ENCODE results near the gene FBXO11.

Gene FBXO11

DNA sequence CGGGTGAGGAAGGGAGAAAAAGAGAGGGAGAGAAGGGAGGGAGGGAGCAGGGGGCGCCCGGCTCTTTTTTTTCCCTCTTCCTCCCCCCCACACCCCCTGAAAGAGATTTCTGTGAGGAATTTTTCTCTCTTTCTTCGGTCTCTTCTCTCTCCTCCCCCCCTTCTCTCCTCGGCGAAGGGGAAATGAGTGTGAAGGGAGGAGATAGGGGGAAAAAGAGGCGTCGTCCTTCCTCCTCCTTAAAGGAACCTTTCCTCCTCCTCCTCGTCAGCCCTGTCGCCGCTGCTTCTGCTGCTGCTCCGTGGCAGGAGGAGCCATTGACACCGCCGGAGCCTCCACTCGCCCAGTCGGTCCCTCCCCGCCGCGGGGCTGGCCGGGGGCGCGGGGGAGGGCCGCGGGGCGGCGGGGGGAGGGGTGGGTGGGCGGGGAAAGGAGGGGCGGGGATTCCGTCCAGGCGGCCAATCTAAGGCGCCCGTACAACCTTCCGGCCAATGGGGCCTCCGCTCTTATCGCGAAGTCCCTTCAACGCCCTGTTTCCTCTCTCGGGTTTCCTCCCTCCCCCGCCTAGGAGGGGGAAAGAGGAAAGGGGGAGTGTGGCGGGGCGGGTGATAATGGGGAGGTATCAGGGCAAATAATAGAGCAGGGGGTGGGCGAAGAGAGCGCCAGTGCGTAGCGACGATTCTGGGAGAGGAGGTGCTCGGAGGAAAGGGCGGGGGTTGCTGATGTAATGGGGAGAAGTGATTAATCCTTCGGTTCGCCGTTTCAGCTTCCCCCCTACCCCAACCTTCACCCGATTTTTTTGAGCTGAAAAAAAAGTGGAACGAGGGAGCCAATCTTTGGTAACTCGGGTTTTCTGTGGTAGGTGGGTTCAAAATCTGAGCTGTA lies at the start of gene FBXO11:
Gene FBXO11 (minus strand): TSS at position 342 of the 882 bp plus-strand sequence. CDS start 778 bp downstream, outside the sequence.
- Histone ChIP-seq H3K9me3 (ENCODE audit: control insufficient read depth in 1 of 2, low read length in 2 of 2) (no peaks in the 10 kb centered on the region), H3K9ac (ENCODE audit: low read depth in 1 of 2, low read length in 2 of 2) (peak within 1 kb of the TSS; percentile 82 to 91), H3K27ac (ENCODE audit: low read depth, low read length) (peak within 1 kb of the TSS; percentile 94), H3K27me3 (ENCODE audit: control insufficient read depth in 1 of 2, insufficient read depth in 2 of 2, low read length in 2 of 2) (no peaks in the 10 kb centered on the region), H3K4me1 (ENCODE audit: control insufficient read depth in 1 of 2, insufficient read depth in 2 of 2, low read length in 2 of 2) (peaks cover 11 to 18% of the 10 kb centered on the region in 2 donors), H3K4me3 (ENCODE audit: low read depth in 1 of 2, low read length in 2 of 2) (peak within 1 kb of the TSS; percentile 86 to 88), H3K36me3 (ENCODE audit: control insufficient read depth in 1 of 2, insufficient read depth in 2 of 2, low read length in 2 of 2) (no peaks in the 10 kb centered on the region)

GRCh38 chr2:47950340-47951301 lies 44.3 kb upstream of the FBXO11 start:
- Histone ChIP-seq H3K4me1 (ENCODE audit: control insufficient read depth in 1 of 2, insufficient read depth in 2 of 2, low read length in 2 of 2) (no peaks in the 10 kb centered on the region), H3K27me3 (ENCODE audit: control insufficient read depth in 1 of 2, insufficient read depth in 2 of 2, low read length in 2 of 2) (no peaks in the 10 kb centered on the region), H3K4me3 (ENCODE audit: low read depth in 1 of 2, low read length in 2 of 2) (no peak overlapping the region), H3K36me3 (ENCODE audit: control insufficient read depth in 1 of 2, insufficient read depth in 2 of 2, low read length in 2 of 2) (no peaks in the 10 kb centered on the region), H3K27ac (ENCODE audit: low read depth, low read length) (no peak overlapping the region), H3K9me3 (ENCODE audit: control insufficient read depth in 1 of 2, low read length in 2 of 2) (no peaks in the 10 kb centered on the region), H3K9ac (ENCODE audit: low read depth in 1 of 2, low read length in 2 of 2) (no peak overlapping the region)

DNA sequence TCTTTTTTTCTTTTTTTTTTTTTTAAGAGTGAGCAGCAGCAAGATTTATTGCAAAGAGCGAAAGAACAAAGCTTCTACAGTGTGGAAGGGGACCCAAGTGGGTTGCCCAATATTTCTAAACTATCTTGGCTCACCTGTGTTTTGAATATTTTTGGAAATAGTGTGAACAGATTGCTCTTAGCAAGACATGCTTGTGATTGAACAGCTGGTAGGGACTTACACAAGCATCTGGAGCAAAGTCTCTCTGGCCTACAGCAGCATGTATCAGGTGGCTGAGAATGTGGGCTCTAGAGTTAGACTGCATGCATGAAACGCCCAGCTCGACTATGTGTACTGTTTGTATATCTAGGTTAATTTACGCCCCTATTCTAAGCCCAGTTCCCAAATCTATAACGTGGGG lies 40.3 kb upstream of the FBXO11 start:
- Histone ChIP-seq H3K27me3 (ENCODE audit: control insufficient read depth in 1 of 2, insufficient read depth in 2 of 2, low read length in 2 of 2) (no peaks in the 10 kb centered on the region), H3K27ac (ENCODE audit: low read depth, low read length) (no peak overlapping the region), H3K4me1 (ENCODE audit: control insufficient read depth in 1 of 2, insufficient read depth in 2 of 2, low read length in 2 of 2) (no peaks in the 10 kb centered on the region)

GRCh38 chr2:47945046-47945781 lies 38.9 kb upstream of the FBXO11 start:
- Histone ChIP-seq H3K4me1 (ENCODE audit: control insufficient read depth in 1 of 2, insufficient read depth in 2 of 2, low read length in 2 of 2) (no peaks in the 10 kb centered on the region), H3K4me3 (ENCODE audit: low read depth in 1 of 2, low read length in 2 of 2) (no peak overlapping the region), H3K27me3 (ENCODE audit: control insufficient read depth in 1 of 2, insufficient read depth in 2 of 2, low read length in 2 of 2) (no peaks in the 10 kb centered on the region), H3K9me3 (ENCODE audit: control insufficient read depth in 1 of 2, low read length in 2 of 2) (no peaks in the 10 kb centered on the region), H3K36me3 (ENCODE audit: control insufficient read depth in 1 of 2, insufficient read depth in 2 of 2, low read length in 2 of 2) (no peaks in the 10 kb centered on the region), H3K9ac (ENCODE audit: low read depth in 1 of 2, low read length in 2 of 2) (no peak overlapping the region), H3K27ac (ENCODE audit: low read depth, low read length) (no peak overlapping the region)

More for the DNA sequence above, 40.3 kb upstream of the FBXO11 start:
- Histone ChIP-seq H3K36me3 (ENCODE audit: control insufficient read depth in 1 of 2, insufficient read depth in 2 of 2, low read length in 2 of 2) (no peaks in the 10 kb centered on the region), H3K9ac (ENCODE audit: low read depth in 1 of 2, low read length in 2 of 2) (no peak overlapping the region), H3K4me3 (ENCODE audit: low read depth in 1 of 2, low read length in 2 of 2) (no peak overlapping the region), H3K9me3 (ENCODE audit: control insufficient read depth in 1 of 2, low read length in 2 of 2) (no peaks in the 10 kb centered on the region)

- H3K36me3 ChIP-seq (ENCODE audit: control insufficient read depth in 1 of 2, insufficient read depth in 2 of 2, low read length in 2 of 2), result no peaks in the 10 kb centered on the region
- H3K4me1 ChIP-seq (ENCODE audit: control insufficient read depth in 1 of 2, insufficient read depth in 2 of 2, low read length in 2 of 2), result no peaks in the 10 kb centered on the region
- H3K27ac ChIP-seq (ENCODE audit: low read depth, low read length), result no peak overlapping the region
- no peaks in the 10 kb centered on the region for H3K9me3 ChIP-seq (ENCODE audit: control insufficient read depth in 1 of 2, low read length in 2 of 2)
- no peak overlapping the region for H3K4me3 ChIP-seq (ENCODE audit: low read depth in 1 of 2, low read length in 2 of 2)
- H3K27me3 ChIP-seq (ENCODE audit: control insufficient read depth in 1 of 2, insufficient read depth in 2 of 2, low read length in 2 of 2), result no peaks in the 10 kb centered on the region
- H3K9ac ChIP-seq (ENCODE audit: low read depth in 1 of 2, low read length in 2 of 2), result no peak overlapping the region
These were observed 35.6 kb upstream of the FBXO11 start for GRCh38 chr2:47941936-47942335.

DNA sequence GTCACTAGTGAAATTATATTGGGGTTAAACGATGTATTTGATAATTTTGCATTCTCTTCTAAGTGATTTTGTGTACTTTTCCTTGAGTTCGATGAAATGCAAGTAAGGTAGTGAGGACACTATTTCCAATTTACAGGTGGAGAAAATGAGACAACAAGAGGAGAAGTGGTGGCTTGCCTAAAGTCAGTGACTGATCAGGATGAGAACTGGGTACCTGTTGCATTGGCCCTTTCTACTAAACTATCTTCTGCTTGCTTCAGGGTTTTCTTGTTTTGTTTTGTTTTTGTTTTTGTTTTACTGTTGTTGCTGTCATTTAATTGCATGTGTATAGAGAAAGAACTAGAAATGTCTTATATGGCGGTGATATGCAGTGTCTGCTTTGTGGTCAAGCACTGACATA lies 31.4 kb upstream of the FBXO11 start:
- no peak overlapping the region for H3K27ac ChIP-seq (ENCODE audit: low read depth, low read length)
- H3K9me3 ChIP-seq (ENCODE audit: control insufficient read depth in 1 of 2, low read length in 2 of 2), result no peaks in the 10 kb centered on the region
- H3K4me1 ChIP-seq (ENCODE audit: control insufficient read depth in 1 of 2, insufficient read depth in 2 of 2, low read length in 2 of 2), result no peaks in the 10 kb centered on the region
- H3K9ac ChIP-seq (ENCODE audit: low read depth in 1 of 2, low read length in 2 of 2), result no peak overlapping the region
- H3K27me3 ChIP-seq (ENCODE audit: control insufficient read depth in 1 of 2, insufficient read depth in 2 of 2, low read length in 2 of 2), result no peaks in the 10 kb centered on the region
- H3K36me3 ChIP-seq (ENCODE audit: control insufficient read depth in 1 of 2, insufficient read depth in 2 of 2, low read length in 2 of 2), result no peaks in the 10 kb centered on the region
- no peak overlapping the region for H3K4me3 ChIP-seq (ENCODE audit: low read depth in 1 of 2, low read length in 2 of 2)

DNA sequence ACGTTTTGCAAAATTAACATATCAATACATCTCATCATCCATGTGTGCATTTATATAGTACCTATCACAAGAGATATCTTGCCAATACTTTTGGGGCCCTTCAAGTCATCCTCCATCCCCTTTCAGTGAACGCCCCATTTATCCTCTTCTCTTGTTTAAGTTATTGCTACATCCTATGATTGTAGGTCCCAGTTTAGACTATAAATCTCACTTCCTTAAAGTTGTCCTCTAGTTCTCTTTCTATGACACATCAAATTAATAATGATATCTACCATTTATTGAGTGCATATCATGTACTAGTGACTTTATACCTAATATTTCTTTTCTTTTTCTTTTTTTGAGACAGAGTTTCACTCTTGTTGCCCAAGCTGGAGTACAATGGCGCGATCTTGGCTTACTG lies 28.8 kb upstream of the FBXO11 start:
- no peaks in the 10 kb centered on the region for H3K4me1 ChIP-seq (ENCODE audit: control insufficient read depth in 1 of 2, insufficient read depth in 2 of 2, low read length in 2 of 2)

GRCh38 chr2:47918043-47918442 lies 11.7 kb upstream of the FBXO11 start:
- Histone ChIP-seq H3K9ac (ENCODE audit: low read depth in 1 of 2, low read length in 2 of 2) (no peak overlapping the region), H3K4me3 (ENCODE audit: low read depth in 1 of 2, low read length in 2 of 2) (no peak overlapping the region), H3K27me3 (ENCODE audit: control insufficient read depth in 1 of 2, insufficient read depth in 2 of 2, low read length in 2 of 2) (no peaks in the 10 kb centered on the region), H3K36me3 (ENCODE audit: control insufficient read depth in 1 of 2, insufficient read depth in 2 of 2, low read length in 2 of 2) (no peaks in the 10 kb centered on the region), H3K27ac (ENCODE audit: low read depth, low read length) (no peak overlapping the region), H3K9me3 (ENCODE audit: control insufficient read depth in 1 of 2, low read length in 2 of 2) (no peaks in the 10 kb centered on the region), H3K4me1 (ENCODE audit: control insufficient read depth in 1 of 2, insufficient read depth in 2 of 2, low read length in 2 of 2) (no peaks in the 10 kb centered on the region)

More for the DNA sequence above, 28.8 kb upstream of the FBXO11 start:
- H3K9ac ChIP-seq (ENCODE audit: low read depth in 1 of 2, low read length in 2 of 2), result no peak overlapping the region
- no peaks in the 10 kb centered on the region for H3K9me3 ChIP-seq (ENCODE audit: control insufficient read depth in 1 of 2, low read length in 2 of 2)
- no peaks in the 10 kb centered on the region for H3K36me3 ChIP-seq (ENCODE audit: control insufficient read depth in 1 of 2, insufficient read depth in 2 of 2, low read length in 2 of 2)
- no peaks in the 10 kb centered on the region for H3K27me3 ChIP-seq (ENCODE audit: control insufficient read depth in 1 of 2, insufficient read depth in 2 of 2, low read length in 2 of 2)
- no peak overlapping the region for H3K4me3 ChIP-seq (ENCODE audit: low read depth in 1 of 2, low read length in 2 of 2)
- H3K27ac ChIP-seq (ENCODE audit: low read depth, low read length), result no peak overlapping the region

DNA sequence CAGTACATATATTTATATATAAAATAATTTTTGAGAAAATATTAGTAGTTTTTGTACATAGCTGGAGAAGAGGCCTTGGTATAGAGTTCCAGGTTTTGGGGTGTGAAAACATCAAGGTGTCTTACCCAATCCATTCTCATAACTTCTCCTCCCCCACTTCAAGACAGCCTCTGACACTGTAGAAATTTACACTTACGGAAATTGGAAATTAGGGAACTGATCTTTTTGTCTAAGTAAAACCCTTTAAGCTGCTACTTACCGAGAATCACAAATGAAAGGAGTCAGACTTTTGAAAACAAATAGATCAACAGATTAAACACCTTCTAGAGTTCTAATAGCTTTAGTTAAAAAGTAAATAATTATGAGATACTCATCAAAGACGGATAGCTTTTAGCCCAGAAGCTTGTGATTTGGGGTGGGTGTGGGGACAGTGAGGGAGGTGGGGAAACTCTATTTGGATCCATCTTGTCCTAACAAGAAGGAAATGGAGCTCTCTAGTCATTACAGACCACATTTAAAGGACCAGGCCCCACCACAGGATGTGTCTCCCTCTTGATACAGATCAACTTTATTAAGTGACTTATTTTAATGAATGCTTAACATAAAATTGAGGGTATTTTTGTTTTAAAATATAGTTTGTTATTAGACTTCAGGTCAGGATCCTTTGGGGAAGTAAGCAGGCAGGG lies 11.1 kb upstream of the FBXO11 start:
- Histone ChIP-seq H3K9ac (ENCODE audit: low read depth in 1 of 2, low read length in 2 of 2) (no peak overlapping the region), H3K36me3 (ENCODE audit: control insufficient read depth in 1 of 2, insufficient read depth in 2 of 2, low read length in 2 of 2) (no peaks in the 10 kb centered on the region), H3K4me1 (ENCODE audit: control insufficient read depth in 1 of 2, insufficient read depth in 2 of 2, low read length in 2 of 2) (no peaks in the 10 kb centered on the region), H3K27ac (ENCODE audit: low read depth, low read length) (no peak overlapping the region), H3K27me3 (ENCODE audit: control insufficient read depth in 1 of 2, insufficient read depth in 2 of 2, low read length in 2 of 2) (no peaks in the 10 kb centered on the region), H3K4me3 (ENCODE audit: low read depth in 1 of 2, low read length in 2 of 2) (no peak overlapping the region), H3K9me3 (ENCODE audit: control insufficient read depth in 1 of 2, low read length in 2 of 2) (no peaks in the 10 kb centered on the region)

Data from duodenal mucosa (tissue), 2 donors.